ENCODE data around the gene CD226.

Gene CD226

GRCh38 chr18:69947361-69948133 lies at the start of gene CD226:
CD226 (minus strand) TSS chr18:69947873; CDS start chr18:69947406, 467 bp downstream.
- peak within 1 kb of the TSS; percentile 46; the same call in 1 of the 2 replicates for H3K9ac ChIP-seq
- peak within 1 kb of the TSS; percentile 41; the same call in 1 of the 2 replicates for H2AFZ ChIP-seq (ENCODE audit: low read depth)
- H3K27ac ChIP-seq: peak within 1 kb of the TSS; percentile 70
- H3K4me3 ChIP-seq (IDR thresholded peaks at IDR 0.05; ENCODE audit: insufficient read depth, low read depth, low read length): no peak within 1 kb of the TSS
- no peak for TF ChIP-seq CTCF (conservative IDR thresholded peaks at IDR 0.05; ENCODE audit: low read depth, low read length)
- peak within 1 kb of the TSS; percentile 85 for H3K4me2 ChIP-seq
- H4K20me1 ChIP-seq (ENCODE audit: insufficient read depth): no peaks in the 10 kb centered on the region
- H3K79me2 ChIP-seq (ENCODE audit: insufficient read depth, low read depth): no peaks in the 10 kb centered on the region
- no peaks in the 10 kb centered on the region for H3K27me3 ChIP-seq (ENCODE audit: insufficient read depth, low read depth)
- H3K4me1 ChIP-seq (ENCODE audit: low read depth, poor library complexity, severe bottlenecking): peaks cover 33% of the 10 kb centered on the region
- no peaks in the 10 kb centered on the region for H3K36me3 ChIP-seq (ENCODE audit: insufficient read depth)

- H3K27ac ChIP-seq: no peak overlapping the region
- H2AFZ ChIP-seq (ENCODE audit: low read depth): no peak overlapping the region
- no peaks in the 10 kb centered on the region for H3K79me2 ChIP-seq (ENCODE audit: insufficient read depth, low read depth)
- no peak overlapping the region for H3K4me3 ChIP-seq (IDR thresholded peaks at IDR 0.05; ENCODE audit: insufficient read depth, low read depth, low read length)
- H3K9ac ChIP-seq: no peak overlapping the region
- H4K20me1 ChIP-seq (ENCODE audit: insufficient read depth): no peaks in the 10 kb centered on the region
- no peaks in the 10 kb centered on the region for H3K27me3 ChIP-seq (ENCODE audit: insufficient read depth, low read depth)
- H3K4me1 ChIP-seq (ENCODE audit: low read depth, poor library complexity, severe bottlenecking): peaks cover 6% of the 10 kb centered on the region
- no peak for TF ChIP-seq CTCF (conservative IDR thresholded peaks at IDR 0.05; ENCODE audit: low read depth, low read length)
- H3K4me2 ChIP-seq: no peak overlapping the region
- H3K36me3 ChIP-seq (ENCODE audit: insufficient read depth): peaks cover 5% of the 10 kb centered on the region; the same call in 1 of the 2 replicates
Measured at GRCh38 chr18:69996951-69997798, 49.5 kb upstream of the CD226 start.

GRCh38 chr18:69996417-69996816 lies 48.7 kb upstream of the CD226 start:
- Histone ChIP-seq H3K4me1 (ENCODE audit: low read depth, poor library complexity, severe bottlenecking) (peaks cover 6% of the 10 kb centered on the region), H3K4me3 (IDR thresholded peaks at IDR 0.05; ENCODE audit: insufficient read depth, low read depth, low read length) (no peak overlapping the region), H3K27me3 (ENCODE audit: insufficient read depth, low read depth) (no peaks in the 10 kb centered on the region), H3K79me2 (ENCODE audit: insufficient read depth, low read depth) (no peaks in the 10 kb centered on the region), H4K20me1 (ENCODE audit: insufficient read depth) (no peaks in the 10 kb centered on the region), H3K4me2 (no peak overlapping the region), H3K9ac (no peak overlapping the region), H3K27ac (no peak overlapping the region), H3K36me3 (ENCODE audit: insufficient read depth) (no peaks in the 10 kb centered on the region; the same call in 1 of the 2 replicates), H2AFZ (ENCODE audit: low read depth) (no peak overlapping the region)
- TF ChIP-seq CTCF (conservative IDR thresholded peaks at IDR 0.05; ENCODE audit: low read depth, low read length): no peak

GRCh38 chr18:69995774-69996173 lies 48.1 kb upstream of the CD226 start:
- Histone ChIP-seq H2AFZ (ENCODE audit: low read depth) (no peak overlapping the region), H3K36me3 (ENCODE audit: insufficient read depth) (no peaks in the 10 kb centered on the region), H3K4me3 (IDR thresholded peaks at IDR 0.05; ENCODE audit: insufficient read depth, low read depth, low read length) (no peak overlapping the region), H4K20me1 (ENCODE audit: insufficient read depth) (no peaks in the 10 kb centered on the region), H3K79me2 (ENCODE audit: insufficient read depth, low read depth) (no peaks in the 10 kb centered on the region), H3K27ac (no peak overlapping the region), H3K4me1 (ENCODE audit: low read depth, poor library complexity, severe bottlenecking) (peaks cover 6% of the 10 kb centered on the region), H3K4me2 (no peak overlapping the region), H3K9ac (no peak overlapping the region), H3K27me3 (ENCODE audit: insufficient read depth, low read depth) (no peaks in the 10 kb centered on the region)
- no peak for TF ChIP-seq CTCF (conservative IDR thresholded peaks at IDR 0.05; ENCODE audit: low read depth, low read length)

All from KMS-11 (cell line).